ENCODE data around the gene ERBIN.
"Not testable (repeated sequence)": the region's sequence is repeated elsewhere in the genome, so short reads cannot be mapped to it uniquely, and the experiment has no call there.

Gene ERBIN

GRCh38 chr5:65926276-65926783 is at the start of gene ERBIN:
TSS of gene ERBIN (plus strand) at chr5:65926575. CDS start at chr5:65992719, 66,144 bp downstream.
- DNase-seq: peak; percentile 45

GRCh38 chr5:65876970-65877369 is 49.4 kb upstream of the ERBIN start:
- no peak for DNase-seq

- DNase-seq: not testable (repeated sequence)
These were observed 46.6 kb upstream of the ERBIN start for GRCh38 chr5:65879668-65880256.

- DNase-seq: no peak
These were observed 45.8 kb upstream of the ERBIN start for GRCh38 chr5:65880496-65881072.

- DNase-seq: no peak
These were observed 44.1 kb upstream of the ERBIN start for GRCh38 chr5:65882278-65882677.

GRCh38 chr5:65883461-65883860 is 42.9 kb upstream of the ERBIN start:
- no peak for DNase-seq

- no peak for DNase-seq
These were observed 40.0 kb upstream of the ERBIN start for GRCh38 chr5:65886387-65886786.

- not testable (repeated sequence) for DNase-seq
These were observed 34.4 kb upstream of the ERBIN start for GRCh38 chr5:65892024-65892423.

- DNase-seq: no peak
These were observed 33.6 kb upstream of the ERBIN start for GRCh38 chr5:65892801-65893200.

- DNase-seq: no peak
These were observed 32.5 kb upstream of the ERBIN start for GRCh38 chr5:65893749-65894430.

- DNase-seq: no peak
These were observed 30.5 kb upstream of the ERBIN start for GRCh38 chr5:65895891-65896290.

- no peak for DNase-seq
These were observed 25.6 kb upstream of the ERBIN start for GRCh38 chr5:65900746-65901145.

GRCh38 chr5:65902104-65902503 is 24.3 kb upstream of the ERBIN start:
- DNase-seq: no peak

- no peak for DNase-seq
These were observed 22.8 kb upstream of the ERBIN start for GRCh38 chr5:65903581-65903980.

- no peak for DNase-seq
These were observed 20.1 kb upstream of the ERBIN start for GRCh38 chr5:65906256-65906655.

- no peak for DNase-seq
These were observed 19.2 kb upstream of the ERBIN start for GRCh38 chr5:65907135-65907534.

GRCh38 chr5:65910711-65911110 is 15.7 kb upstream of the ERBIN start:
- no peak for DNase-seq

GRCh38 chr5:65912311-65912710 is 14.1 kb upstream of the ERBIN start:
- DNase-seq: no peak

GRCh38 chr5:65913519-65913918 is 12.9 kb upstream of the ERBIN start:
- no peak for DNase-seq

- no peak for DNase-seq
These were observed 11.7 kb upstream of the ERBIN start for GRCh38 chr5:65914641-65915196.

GRCh38 chr5:65915661-65916060 is 10.7 kb upstream of the ERBIN start:
- not testable (repeated sequence) for DNase-seq

- DNase-seq: no peak
These were observed 10.3 kb upstream of the ERBIN start for GRCh38 chr5:65916066-65916465.

GRCh38 chr5:65916636-65917035 is 9.7 kb upstream of the ERBIN start:
- no peak for DNase-seq

- DNase-seq: no peak
These were observed 6.6 kb upstream of the ERBIN start for GRCh38 chr5:65919773-65920172.
